K562 (cell line): ENCODE results near the gene ZDHHC22. TPM values are rescaled to one million over a fixed set of nuclear protein-coding genes. Genes with fewer than 3 reads are reported as not detected.

ENCODE experiments used
- ARID2 ChIP-seq: fragments of 450-650 bp; IDR thresholded peaks from 2 replicates; pipeline ENCODE4 v1.6.1; 2017; ENCODE audit warnings: antibody characterized with exemption, mild to moderate bottlenecking
- ATF1 ChIP-seq, 2 experiments: fragments of 450-650 bp in 1 of 2; IDR thresholded peaks; 2 replicates each; pipeline ENCODE4 v1.6.1; 2016; ENCODE audit warnings: missing compliant biosample characterization in 1 of 2, missing genetic modification characterization in 1 of 2
- BRD4 ChIP-seq: fragments of 200-600 bp; sonication (generic); IDR thresholded peaks from 2 replicates; pipeline ENCODE4 v1.6.1; 2017; ENCODE audit warnings: inconsistent platforms
- CREM ChIP-seq: IDR thresholded peaks from 2 replicates; pipeline ENCODE4 v1.6.1; 2014; ENCODE audit warnings: antibody characterized with exemption, low read depth
- E2F4 ChIP-seq: sonication (generic); formaldehyde crosslinking; IDR thresholded peaks from 2 replicates; pipeline ENCODE4 v1.8.0; 2022; ENCODE audit warnings: mild to moderate bottlenecking, low read depth, missing genetic modification reagents
- ELK3 ChIP-seq: fragments of 450-650 bp; formaldehyde crosslinking; IDR thresholded peaks from 2 replicates; pipeline ENCODE4 v1.4.0; 2020; ENCODE audit warnings: mild to moderate bottlenecking
- ESRRA ChIP-seq: fragments of 450-650 bp; IDR thresholded peaks from 2 replicates; pipeline ENCODE4 v1.6.1; 2014; ENCODE audit warnings: low read depth, mild to moderate bottlenecking, moderate library complexity, borderline replicate concordance
- ETV5 ChIP-seq: sonication (generic); formaldehyde crosslinking; IDR thresholded peaks from 2 replicates; pipeline ENCODE4 v1.4.0; 2020; ENCODE audit warnings: low read depth, mild to moderate bottlenecking, missing genetic modification reagents
- HDAC2 ChIP-seq: fragments of 450-650 bp; IDR thresholded peaks from 2 replicates; pipeline ENCODE4 v1.6.1; 2016; ENCODE audit warnings: mild to moderate bottlenecking
- HMGN3 ChIP-seq: IDR thresholded peaks from 2 replicates; pipeline ENCODE4 v1.6.1; 2011; ENCODE audit warnings: borderline replicate concordance, low read depth, mild to moderate bottlenecking, mixed read lengths, low read length; ENCODE audit not compliant: insufficient read length; ENCODE audit errors: extremely low read depth
- JUN ChIP-seq, 2 experiments: sonication (generic) in 1 of 2; formaldehyde crosslinking in 1 of 2; IDR thresholded peaks; 2 replicates each; pipeline versions ENCODE4 v1.6.1 to v1.8.0; 2012 to 2022; ENCODE audit warnings: borderline replicate concordance in 2 of 2, mild to moderate bottlenecking in 2 of 2, improper control_type of control experiment in 1 of 2, low read depth in 1 of 2, low read length in 1 of 2, missing genetic modification reagents in 1 of 2
- MNT ChIP-seq, 2 experiments: fragments of 450-650 bp; conservative IDR thresholded peaks; 2 replicates each; pipeline ENCODE4 v1.6.1; 2017; ENCODE audit warnings: mild to moderate bottlenecking in 2 of 2, moderate library complexity in 2 of 2
- PATZ1 ChIP-seq: fragments of 250-450 bp; sonication (Bioruptor Pico); IDR thresholded peaks from 2 replicates; pipeline ENCODE4 v1.5.0; 2020; ENCODE audit warnings: mild to moderate bottlenecking, borderline replicate concordance
- PHF20 ChIP-seq: fragments of 450-650 bp; IDR thresholded peaks from 2 replicates; pipeline ENCODE4 v1.6.1; 2018; ENCODE audit not compliant: partially characterized antibody
- RCOR1 ChIP-seq, 2 experiments: IDR thresholded peaks; 2 replicates each; pipeline ENCODE4 v1.6.1; 2012; ENCODE audit warnings: low read depth in 2 of 2, low read length in 2 of 2, borderline replicate concordance in 1 of 2, improper control_type of control experiment in 1 of 2
- SIN3B ChIP-seq: fragments of 450-650 bp; IDR thresholded peaks from 2 replicates; pipeline ENCODE4 v1.6.1; 2017; ENCODE audit warnings: low read depth, mild to moderate bottlenecking, moderate library complexity
- STAT5A ChIP-seq: IDR thresholded peaks from 2 replicates; pipeline ENCODE4 v1.6.1; 2012; ENCODE audit warnings: low read length, inconsistent platforms, borderline replicate concordance
- TRIM24 ChIP-seq, 2 experiments: fragments of 450-650 bp; IDR thresholded peaks; 2 replicates each; pipeline ENCODE4 v1.6.1; 2016
- TSC22D4 ChIP-seq: fragments of 450-650 bp; IDR thresholded peaks from 2 replicates; pipeline ENCODE4 v1.6.1; 2016; ENCODE audit warnings: missing genetic modification characterization, missing biosample characterization, control low read depth
- ZNF121 ChIP-seq: sonication (generic); formaldehyde crosslinking; conservative IDR thresholded peaks from 2 replicates; pipeline ENCODE4 v1.8.0; 2022; ENCODE audit warnings: missing genetic modification reagents
- ZNF124 ChIP-seq: sonication (generic); formaldehyde crosslinking; IDR thresholded peaks from 2 replicates; pipeline ENCODE4 v1.8.1; 2022; ENCODE audit warnings: missing genetic modification reagents
- ZNF224 ChIP-seq: sonication (generic); formaldehyde crosslinking; IDR thresholded peaks from 2 replicates; pipeline ENCODE4 v1.8.0; 2022; ENCODE audit warnings: mild to moderate bottlenecking, missing genetic modification reagents
- ZNF511 ChIP-seq: sonication (generic); formaldehyde crosslinking; IDR thresholded peaks from 2 replicates; pipeline ENCODE4 v1.8.0; 2022; ENCODE audit warnings: mild to moderate bottlenecking, missing genetic modification reagents
- polyA plus RNA-seq, 8 experiments: library from polyadenylated mRNA; depleted of rRNA in 4 of 8; stranded (reverse) in 5 of 8; unstranded in 3 of 8; fragments of >200 nt; fragmentation: Nextera tagmentation in 2 of 8; fragmentation: Illumina TruSeq in 1 of 8; extraction: Ambion mirVana in 2 of 8; extraction: Trizol in 1 of 8; gene quantifications; 2 replicates each; pipeline versions ENCODE4 v1.2.1 to v1.2.3, GENCODE V29; 2011 to 2014; ENCODE audit warnings: inconsistent platforms in 1 of 8, missing spikeins in 1 of 8
- total RNA-seq, 7 experiments: library from RNA; depleted of rRNA in 6 of 7; stranded (reverse); fragments of >200 nt in 6 of 7; fragmentation: Illumina TruSeq in 2 of 7; extraction: Trizol in 2 of 7; gene quantifications; 2 replicates each; pipeline versions ENCODE4 v1.2.1 to v1.2.3, GENCODE V29; 2011 to 2021; ENCODE audit warnings: low replicate concordance in 1 of 7

ZDHHC22 gene
- total and polyA plus RNA-seq, 9 of the 15 experiments (the other 6 are each of a cell fraction or from before 2014, with no cell fraction given) = not detected

- TF ChIP-seq HMGN3 (no peak), BRD4 (no peak), SIN3B (no peak), TSC22D4 (tag) (no peak), ZNF511 (CRISPR knock-in tag) (0 out of 2 replicates have a peak, but pooled peaks have one; percentile 53), CREM (peak; percentile 72), JUN (IDR thresholded peaks at IDR 0.05; ENCODE audit: borderline replicate concordance, low read depth, low read length) (no peak), JUN (CRISPR knock-in tag; IDR thresholded peaks at IDR 0.05; ENCODE audit: borderline replicate concordance) (no peak), MNT (conservative IDR thresholded peaks at IDR 0.05) (peak in 1 of 2 experiments; percentile 41; a peak in 2 of 4 replicates), ELK3 (CRISPR knock-in tag) (no peak), ZNF121 (CRISPR knock-in tag) (no peak), PHF20 (no peak), ETV5 (no peak), PATZ1 (CRISPR knock-in tag) (no peak), ATF1 (CRISPR knock-in tag; IDR thresholded peaks at IDR 0.05) (no peak), ATF1 (tag; IDR thresholded peaks at IDR 0.05) (no peak), STAT5A (no peak), TRIM24 (IDR thresholded peaks at IDR 0.05) (no peak), ARID2 (no peak), E2F4 (no peak), ESRRA (no peak), ZNF224 (CRISPR knock-in tag) (no peak), HDAC2 (no peak), ZNF124 (CRISPR knock-in tag) (no peak), RCOR1 (IDR thresholded peaks at IDR 0.05; ENCODE audit: borderline replicate concordance in 1 of 2, low read depth in 2 of 2, low read length in 2 of 2) (0 out of 4 replicates have a peak, but pooled peaks of 1 of the 2 experiments have one; percentile 39)
Measured at GRCh38 chr14:77133720-77134338, 7.8 kb downstream of the ZDHHC22 start (continued).
